ENCODE results near the gene SLC2A4RG.
"Not testable (repeated sequence)": the region's sequence is repeated elsewhere in the genome, so short reads cannot be mapped to it uniquely, and the experiment has no call there.

The SLC2A4RG gene

DNA sequence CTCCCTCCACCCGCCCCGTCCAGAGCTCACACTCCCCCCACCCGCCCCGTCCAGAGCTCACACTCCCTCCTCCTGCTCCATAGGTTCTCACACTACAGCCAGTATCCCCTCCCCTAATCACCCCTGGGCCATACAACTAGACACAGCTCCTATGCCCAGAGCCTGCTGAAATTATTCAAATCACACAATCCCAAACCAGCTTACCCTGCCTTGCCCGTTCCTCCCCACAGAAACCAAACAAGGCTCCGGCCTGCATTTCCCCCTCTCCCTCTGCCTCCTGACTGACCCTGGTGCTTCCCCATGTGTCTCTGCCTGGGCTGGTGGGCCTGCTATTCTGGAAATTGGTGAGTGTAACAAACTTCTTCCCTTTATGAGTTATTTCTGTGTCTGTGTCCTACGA, 18.6 kb downstream of the SLC2A4RG start:
- no peak for DNase-seq

DNA sequence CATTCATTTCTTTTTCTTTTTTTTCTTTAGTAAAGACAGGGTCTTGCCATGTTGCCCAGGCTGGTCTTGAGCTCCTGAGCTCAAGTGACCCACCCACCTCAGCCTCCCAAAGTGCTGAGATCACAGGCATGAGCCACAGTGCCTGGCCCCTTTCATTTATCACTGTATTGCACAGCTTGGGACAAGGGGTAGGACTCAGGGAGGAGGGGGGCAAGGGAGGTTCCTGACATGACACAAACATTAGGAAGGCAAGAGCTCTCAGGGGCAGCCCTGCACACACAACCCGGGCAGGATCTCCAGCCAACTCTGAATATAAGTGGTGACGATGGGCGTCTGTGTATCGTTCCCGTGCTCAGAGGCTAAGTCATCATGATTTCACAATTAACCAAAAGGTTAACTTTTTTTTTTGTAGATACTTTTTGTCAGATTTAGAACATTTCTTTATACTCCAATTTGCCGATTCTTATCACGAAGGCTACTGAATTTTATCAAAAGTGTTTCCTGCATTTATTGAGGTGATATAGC, 19.9 kb downstream of the SLC2A4RG start:
- DNase-seq, result no peak

DNA sequence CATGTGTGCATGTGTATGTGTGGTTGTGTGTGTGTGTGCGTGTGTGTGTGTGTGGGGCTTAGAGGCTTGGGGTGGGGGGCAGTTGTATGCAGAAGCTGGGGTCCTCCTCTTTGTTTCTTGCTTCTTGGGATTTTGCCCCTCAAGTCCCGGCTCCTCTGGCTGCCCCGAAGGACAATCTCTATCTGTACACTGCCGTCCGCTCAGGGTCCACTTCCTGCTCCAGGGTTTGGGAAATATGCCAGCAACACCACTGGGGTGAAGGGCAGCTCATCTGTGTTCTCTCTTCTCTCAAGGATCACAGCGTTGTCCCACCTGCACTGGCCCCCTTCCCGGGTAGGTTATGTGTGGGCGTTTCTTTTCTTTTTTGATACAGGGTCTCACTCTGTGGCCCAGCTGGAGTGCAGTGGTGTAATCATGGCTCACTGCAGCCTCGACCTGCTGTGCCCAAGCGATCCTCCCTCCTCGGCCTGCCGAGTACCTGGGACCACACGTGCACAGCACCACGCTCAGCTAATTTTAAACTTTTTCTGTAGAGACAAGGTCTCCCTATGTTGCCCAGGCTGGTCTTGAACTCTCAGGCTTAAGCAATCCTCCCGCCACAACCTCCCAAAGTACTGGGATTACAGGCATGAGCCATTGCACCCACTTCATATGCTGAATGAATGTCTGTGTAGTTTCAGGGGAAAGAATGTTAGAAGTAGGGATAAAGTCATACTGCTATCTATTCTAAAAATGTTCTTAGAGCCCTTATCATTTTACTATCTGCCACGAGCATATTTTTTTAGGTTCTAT, 25.7 kb downstream of the SLC2A4RG start:
- DNase-seq, result no peak

DNA sequence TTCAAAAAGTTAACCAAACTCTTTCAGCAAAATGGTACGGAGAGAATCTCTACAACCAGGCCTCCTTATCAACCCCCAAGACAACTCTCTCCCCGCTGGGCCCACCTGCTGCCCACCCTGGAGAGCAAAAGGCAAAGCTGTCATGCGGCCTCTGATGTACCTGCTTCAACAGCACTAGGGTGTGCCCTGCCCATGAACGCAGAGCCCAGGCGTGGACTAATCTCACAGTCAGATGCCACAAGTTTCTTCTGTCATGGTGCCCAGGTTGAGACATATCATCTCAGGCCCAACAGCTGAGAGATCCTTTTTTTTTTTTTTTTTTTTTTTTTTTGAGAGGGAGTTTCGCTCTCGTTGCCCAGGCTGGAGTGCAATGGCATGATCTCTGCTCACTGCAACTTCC, 26.3 kb downstream of the SLC2A4RG start:
- no peak for DNase-seq

DNA sequence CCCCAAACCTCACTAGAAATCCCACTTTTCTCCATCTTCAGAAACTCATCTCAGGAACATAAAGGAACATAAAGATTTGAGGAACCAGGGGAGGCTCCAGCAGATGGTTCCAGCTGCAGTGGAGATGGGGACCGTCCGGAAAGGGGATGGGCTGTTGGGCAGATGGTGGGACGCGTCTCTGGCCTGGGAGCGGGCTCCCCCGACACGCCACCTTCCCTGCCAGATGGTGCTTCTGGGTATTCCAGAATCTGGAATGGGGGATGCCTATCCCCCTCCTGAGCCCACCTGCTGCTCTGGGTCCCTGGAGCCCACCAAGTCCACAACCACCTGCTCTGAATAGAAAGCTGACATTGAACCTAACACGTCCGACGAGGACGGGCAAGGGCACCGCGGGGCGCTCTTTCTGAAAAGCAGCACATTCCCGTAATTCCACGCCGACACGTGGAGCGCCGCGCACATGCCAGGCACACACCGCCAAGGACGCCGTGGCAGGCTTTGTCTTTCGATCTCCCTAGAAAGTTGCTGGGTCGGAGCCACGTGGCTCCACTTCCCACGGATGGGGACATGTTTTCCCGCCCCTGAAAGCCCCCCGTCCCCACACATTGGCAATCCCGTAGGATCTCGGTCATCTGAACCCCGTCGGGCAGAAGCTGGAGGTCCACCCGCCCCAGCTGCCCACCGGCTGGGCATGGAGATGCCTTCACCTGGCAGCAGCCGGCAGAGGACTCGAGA, 27.3 kb downstream of the SLC2A4RG start:
- no peak for DNase-seq

DNA sequence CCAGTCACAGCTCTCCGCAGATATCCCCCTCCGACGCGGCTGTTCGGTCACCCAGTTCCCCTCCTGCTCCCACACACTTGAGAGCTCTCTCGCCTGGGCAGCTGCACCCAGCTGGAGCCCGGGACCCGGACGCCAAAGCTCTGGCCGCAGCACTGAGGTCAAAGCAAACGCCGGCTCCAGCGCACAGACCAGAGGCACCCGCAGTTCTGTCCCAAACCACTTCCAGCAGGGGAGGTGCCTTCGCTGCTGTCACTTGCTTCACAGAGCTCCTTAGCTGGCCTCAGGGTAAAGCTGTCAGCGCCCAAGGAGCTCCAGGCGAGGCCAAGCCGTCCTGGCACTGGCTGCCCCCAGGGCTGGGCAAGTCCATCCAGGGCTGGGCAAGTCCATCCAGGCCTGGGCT, 27.9 kb downstream of the SLC2A4RG start:
- DNase-seq, result no peak

DNA sequence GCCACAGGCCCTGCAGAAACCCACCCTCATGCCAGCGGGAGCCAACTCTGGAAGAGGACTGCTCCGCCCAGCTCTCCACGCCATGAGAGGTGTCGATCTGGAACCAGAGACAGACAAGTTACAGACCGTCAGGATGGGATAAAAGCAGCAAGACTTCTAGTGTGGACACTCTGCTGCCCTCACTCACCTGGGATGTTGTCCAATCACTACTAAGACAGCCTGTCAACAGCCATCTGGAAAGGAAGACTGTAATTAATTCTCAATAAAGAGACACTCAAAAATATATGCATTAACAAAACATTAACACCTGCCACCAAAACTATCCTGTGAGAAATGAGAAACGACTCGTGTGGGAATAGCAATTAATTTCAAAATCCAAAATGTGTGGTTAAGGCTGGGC, 28.3 kb downstream of the SLC2A4RG start:
- DNase-seq, result no peak

DNA sequence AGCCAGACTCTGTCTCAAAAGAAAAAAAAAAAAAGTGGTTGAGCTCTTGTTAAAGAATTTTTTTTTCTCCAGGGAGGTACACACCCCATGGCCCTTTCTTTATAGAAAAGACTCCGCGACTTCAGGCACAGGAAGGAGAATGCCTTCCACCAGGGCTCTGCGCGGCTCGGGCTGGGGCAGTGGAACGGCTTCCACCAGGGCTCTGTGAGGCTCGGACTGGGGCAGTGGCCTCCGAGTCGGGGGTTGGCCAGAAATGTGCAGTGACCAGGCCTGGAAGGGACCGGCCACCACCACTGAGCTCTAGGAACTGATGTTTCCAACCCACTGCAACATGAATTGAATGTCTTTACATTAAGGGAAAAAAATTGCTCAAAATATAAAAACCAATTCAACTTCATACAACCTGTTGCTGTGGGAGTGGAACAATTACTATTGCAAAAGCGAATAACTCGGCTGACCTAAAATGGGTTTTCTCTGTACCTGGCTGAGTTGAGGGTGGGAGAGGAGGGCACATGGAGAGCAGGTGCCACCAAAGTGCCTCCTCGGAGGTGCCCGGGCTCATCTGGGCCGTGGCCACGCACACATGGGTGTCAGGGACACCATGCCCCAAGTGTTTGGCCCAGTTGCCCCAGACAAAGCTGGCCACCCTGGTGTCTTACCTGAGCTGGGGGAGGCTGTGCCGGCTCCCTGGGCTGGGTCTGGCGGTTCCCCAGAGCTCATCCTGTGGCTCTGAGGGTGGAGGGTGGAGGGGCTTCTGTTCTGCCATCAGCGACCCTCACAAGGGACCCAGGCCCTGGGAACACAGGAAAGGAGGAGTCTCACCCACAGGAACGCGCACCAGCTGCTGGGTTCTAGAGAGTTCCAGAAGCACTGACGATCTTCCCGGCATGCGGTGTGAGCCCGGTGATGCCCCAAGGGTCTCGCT, 29.3 kb downstream of the SLC2A4RG start:
- DNase-seq, result no peak

DNA sequence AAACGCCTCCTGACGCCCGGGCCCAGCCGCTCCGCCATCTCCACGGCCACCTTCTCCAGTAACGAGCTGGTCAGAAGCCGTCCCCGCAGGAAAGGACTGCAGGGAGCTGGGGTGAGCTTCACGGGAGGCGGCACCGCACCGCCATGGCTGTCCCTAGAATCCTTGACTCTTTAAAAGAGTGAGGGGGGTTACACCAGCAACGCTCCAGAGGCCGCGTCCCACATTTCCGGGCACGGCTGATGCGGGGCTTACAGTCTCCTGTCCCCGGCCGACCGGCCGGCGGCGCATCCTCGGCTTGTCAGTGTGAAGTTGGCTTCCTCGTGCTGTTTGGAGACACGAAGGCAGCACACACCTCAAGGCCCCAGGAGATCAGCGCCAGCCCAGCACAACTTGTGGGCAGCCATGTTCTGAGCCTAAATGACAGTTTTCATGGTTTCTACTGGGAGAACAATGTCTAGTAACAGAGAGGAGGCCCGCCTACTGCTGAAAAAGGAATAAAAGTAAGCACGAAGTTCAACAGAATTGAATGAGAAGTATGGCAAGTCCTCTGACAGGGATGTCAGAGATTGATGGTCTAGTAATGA, 30.4 kb downstream of the SLC2A4RG start:
- no peak for DNase-seq

DNA sequence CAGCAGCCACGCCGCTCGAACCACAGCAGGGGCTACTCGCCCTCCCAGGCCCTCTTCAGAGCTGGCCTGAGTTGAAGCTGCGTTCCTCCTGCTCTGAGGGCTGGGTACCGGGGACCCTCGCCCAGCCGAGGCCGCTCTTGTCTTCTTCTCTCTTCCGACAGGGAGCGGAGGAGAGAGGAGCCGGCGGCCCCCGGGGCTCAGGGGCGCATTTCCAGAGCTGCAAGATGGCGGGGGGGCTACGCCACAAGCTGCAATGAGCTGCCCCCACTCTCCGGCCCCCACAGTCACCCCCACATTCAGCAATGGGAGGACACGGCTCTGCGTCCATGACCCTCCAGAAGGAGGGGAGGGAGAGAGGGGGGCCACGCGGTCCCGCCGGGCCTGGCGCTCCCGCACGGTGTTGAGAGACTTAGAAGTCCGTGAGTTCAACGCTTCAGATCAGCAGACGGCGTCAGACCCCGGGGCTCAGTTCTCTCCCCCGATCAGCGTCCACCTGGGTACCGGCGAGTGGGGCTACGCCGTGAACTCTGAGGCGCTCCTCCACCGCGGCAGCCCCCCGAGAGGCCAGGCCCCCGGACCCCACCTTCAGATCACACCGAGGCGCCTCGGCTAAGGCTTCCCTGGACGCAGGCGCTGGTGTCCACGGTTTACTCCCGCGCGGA, 31.6 kb downstream of the SLC2A4RG start:
- no peak for DNase-seq

DNA sequence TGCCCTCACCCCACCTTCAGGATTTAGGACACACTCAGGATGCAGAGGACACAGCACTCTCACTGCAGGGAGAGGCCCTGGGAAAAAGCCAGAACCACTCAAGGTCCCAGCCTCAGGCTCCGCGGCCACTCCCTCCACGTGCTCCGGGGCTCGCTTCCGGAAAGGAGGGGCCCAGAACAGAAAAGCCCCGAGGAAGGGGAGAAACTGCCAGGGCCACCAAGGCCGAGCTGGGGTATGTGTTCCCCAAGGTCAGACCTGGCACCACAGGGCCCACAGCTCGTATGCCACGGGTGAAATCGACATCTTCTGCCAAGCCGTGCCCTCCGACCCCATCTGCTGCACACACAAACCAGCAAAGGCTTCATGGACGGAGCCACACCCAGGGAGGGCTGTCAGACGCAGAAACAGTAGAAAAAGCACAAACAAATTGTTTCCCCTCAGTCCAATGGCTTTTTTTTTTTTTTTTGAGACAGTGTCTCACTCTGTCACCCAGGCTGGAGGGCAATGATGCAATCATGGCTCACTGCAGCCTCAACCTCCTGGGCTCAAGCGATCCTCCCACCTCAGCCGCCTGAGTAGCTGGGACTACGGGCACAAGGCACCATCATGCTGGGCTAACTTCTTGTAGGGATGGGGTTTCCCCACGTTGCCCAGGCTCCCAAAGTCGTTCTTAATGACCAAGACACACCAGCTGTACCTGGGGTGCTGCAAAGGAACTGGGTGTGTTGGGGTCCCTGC, 33.4 kb downstream of the SLC2A4RG start:
- DNase-seq, result no peak

DNA sequence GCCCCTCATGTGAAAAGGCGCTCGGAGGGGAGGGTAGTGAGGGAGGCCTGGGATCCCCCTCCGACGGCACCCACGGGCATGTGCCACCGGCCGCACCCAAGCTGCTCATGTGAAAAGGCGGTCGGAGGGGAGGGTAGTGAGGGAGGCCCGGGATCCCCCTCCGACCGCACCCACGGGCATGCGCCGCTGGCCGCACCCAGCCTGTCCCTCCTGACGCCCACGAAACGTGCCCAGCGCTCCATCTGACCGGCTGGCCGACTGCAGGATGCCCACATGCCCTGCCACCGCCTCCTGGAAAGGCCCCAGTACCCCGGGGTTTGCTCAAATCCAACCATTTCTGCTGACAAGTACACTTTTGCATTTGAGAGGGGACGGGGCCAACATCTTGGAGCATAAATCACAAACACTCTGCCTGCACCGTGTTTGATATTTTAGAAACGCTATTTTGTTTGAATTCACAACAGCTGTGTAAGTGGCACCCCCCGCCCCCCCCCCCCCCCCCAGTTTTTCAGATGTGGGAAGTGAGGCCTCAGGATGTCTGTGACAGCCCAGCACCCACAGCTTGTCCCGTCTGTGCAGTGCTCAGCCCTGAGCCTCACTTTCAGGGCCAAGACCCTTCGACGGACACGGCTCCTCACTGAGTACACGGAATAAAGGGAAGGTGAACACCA, 34.1 kb downstream of the SLC2A4RG start:
- no peak for DNase-seq

DNA sequence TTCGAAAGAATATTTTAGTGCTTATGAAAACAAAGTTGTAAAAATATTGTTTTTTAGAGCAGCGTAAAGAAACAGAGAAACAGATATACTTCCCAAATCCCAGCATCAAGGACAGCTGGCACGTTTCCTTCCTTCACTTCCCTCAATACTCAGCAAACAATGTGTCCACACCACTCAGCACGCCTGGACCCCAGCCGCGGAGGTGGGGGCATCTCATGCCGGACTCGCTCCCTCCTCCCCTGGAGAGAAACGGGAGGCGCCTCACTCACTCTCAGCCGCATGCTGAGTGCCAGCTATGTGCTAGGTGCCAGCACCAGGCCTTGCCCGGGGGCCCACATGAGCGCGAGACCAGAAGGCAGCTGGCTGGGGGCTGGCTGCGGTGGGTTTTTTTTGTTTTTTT, 34.7 kb downstream of the SLC2A4RG start:
- DNase-seq, result no peak

DNA sequence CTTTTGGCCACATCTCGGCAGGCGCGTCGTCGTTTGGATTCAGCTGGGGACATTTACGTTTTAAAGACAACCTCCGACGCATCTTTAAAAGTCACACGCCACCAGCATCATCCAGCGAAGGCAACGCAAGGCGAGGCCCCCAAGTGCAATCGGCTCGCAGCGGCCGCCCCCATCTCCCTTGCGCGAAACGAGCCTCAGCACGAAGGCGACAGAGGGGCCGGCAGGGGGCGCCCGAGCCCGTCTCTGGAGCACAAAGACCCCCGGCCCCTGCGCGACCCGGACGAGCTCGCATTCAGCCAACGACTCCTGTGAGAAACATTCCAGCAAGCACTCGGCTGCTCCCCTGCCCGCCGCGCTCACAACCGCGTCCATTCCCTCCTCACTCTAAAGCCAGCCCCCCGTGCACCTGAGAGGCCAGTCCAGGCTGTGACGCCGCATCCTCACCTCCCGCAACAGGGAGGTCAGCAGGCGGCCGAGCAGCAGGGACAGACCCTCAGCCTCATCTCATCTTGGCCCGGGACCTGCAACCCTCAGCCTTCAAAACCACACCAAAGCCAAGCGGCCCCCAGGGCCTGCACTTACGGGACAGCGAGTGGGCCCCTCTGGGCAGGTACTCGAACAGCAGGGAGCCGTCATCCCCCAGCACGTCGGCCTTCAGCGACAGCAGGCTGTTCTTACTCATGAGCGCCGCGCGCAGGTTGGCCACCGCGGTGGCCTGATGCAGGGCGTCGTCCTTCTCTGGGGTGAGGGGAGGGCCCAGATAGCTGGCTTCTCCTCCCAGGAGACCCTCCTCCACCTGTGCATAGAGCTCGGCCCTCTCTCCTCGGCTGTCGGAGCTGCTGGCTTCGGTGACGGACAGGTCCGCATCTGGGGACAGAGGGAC, 35.8 kb downstream of the SLC2A4RG start:
- DNase-seq, result peak; percentile 95

DNA sequence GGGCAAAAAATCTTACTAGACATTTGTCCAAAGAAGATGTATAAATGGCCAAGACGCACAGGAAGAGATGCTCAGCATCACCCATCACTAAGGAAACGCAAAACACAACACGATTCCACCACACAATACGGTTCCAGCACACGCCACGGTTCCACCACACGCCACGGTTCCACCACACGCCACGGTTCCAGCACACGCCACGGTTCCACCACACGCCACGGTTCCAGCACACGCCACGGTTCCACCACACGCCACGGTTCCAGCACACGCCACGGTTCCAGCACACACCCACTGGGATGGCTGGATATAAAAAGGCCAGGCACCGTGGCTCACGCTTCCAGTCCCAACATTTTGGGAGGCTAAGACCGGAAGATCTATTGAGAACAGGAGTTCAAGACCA, 37.3 kb downstream of the SLC2A4RG start:
- not testable (repeated sequence) for DNase-seq

DNA sequence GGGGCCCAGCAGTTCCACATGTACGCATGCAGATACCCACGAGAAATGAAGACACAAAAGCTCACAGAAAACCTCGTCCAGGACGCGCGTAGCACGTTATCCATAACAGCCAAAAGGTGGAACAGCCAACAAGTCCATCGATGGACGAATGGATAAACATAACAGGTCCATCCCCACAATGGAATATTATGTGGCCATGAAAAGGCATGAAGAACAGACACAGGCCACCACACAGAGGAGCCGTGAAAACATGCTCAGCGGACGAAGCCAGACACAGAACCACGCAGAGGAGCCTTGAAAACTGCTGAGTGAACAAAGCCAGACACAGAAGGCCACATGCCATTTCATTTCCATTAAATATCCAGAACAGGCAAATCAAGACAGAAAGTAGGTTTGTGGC, 38.0 kb downstream of the SLC2A4RG start:
- DNase-seq, result no peak

DNA sequence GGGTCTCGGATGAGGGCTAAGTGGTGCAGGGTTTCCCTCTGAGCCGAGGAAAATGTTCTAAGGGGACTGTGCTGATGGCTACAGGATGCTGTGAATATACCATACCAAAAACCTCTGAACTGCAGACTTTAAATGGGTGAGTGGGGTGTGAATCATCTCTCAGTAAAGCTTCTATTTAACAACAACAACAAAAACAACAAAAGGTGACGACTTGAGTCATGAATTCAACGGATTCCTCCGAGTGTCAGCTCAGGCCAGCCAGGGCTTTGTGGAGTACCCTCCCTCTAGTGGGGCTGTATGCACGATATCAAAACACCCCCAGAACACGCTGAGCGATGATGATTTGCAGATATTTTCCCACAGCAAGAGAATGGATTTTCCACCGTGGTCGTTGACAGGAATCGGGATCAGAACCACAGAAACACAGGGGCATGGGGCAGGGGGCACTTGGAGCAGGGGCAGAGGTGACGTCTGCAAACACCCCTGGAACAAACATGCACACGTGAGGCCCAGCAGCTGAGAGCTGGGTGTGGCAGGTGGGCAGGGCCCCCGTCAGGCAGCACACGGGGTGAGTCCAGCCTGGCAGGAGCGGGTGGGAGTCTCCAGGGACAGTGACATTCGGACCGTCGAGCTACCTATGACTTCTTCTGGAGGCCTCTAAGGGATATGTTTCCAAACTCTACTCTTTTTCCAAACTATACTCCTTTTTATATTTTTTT, 38.6 kb downstream of the SLC2A4RG start:
- no peak for DNase-seq

DNA sequence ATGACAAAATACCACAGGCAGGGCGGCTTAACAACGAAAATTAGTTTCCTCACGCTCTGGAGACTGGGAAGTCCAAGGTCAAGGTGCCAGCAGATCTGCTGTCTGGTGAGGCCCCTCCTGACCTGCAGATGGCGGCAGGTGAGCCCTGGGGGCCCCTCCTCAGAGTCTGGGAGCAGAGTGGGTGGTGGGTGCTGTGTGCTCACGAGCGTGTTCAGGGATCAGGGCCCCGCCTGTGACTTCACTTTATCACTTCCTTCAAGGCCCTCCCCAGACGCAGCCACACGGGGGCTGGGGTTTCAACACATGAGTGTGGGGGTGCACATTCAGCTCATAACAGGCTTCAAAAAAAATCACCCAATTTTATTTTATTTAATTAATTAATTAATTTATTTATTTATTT, 39.3 kb downstream of the SLC2A4RG start:
- no peak for DNase-seq

DNA sequence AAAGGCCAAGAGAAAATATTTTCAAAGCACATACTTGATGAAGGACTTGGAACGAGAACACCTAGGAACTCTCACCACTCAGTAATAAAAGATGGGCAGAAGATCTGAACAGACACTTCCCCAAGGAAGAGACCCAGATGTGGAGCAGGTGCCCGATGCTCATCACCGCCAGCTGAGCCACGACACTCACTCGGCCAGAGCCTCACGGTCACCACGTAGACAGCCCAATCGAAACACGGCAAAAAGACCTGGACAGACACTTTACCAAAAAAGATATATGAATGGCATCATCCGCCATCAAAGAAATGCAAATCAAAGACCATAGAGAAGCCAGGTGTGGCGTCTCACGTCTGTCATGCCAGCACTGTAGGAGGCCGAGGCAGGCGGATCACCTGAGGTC, 41.6 kb downstream of the SLC2A4RG start:
- DNase-seq, result no peak

Data from eye (tissue), 1 donor.